Mononuclear cell (primary cell): ENCODE measurements around the gene PRKD1. TPM values are rescaled to one million over a fixed set of nuclear protein-coding genes. Genes with fewer than 3 reads are reported as not detected.

ENCODE experiments used
- H3K27me3 ChIP-seq: 2 replicates; pipeline ENCODE4 v1.6.0; 2011; ENCODE audit warnings: low read length, control low read depth; ENCODE audit not compliant: insufficient read depth
- H3K4me1 ChIP-seq: 2 replicates; pipeline ENCODE4 v1.5.1; 2011; ENCODE audit warnings: mild to moderate bottlenecking, low read length, control low read depth; ENCODE audit not compliant: insufficient read depth
- H3K4me3 ChIP-seq: 2 replicates; pipeline ENCODE4 v1.5.1; 2011; ENCODE audit warnings: mild to moderate bottlenecking, low read length, moderate library complexity
- H3K9me3 ChIP-seq: 2 replicates; pipeline ENCODE4 v1.5.1; 2011; ENCODE audit warnings: low read depth, mild to moderate bottlenecking, control low read depth, low read length
- total RNA-seq: library from RNA; depleted of rRNA; stranded (reverse); fragments of >200 nt; gene quantifications from one replicate; pipeline ENCODE4 v1.2.3, GENCODE V29; 2012

The PRKD1 gene
- total RNA-seq, 1 donor, result not detected

- no peak overlapping the region for H3K4me3 ChIP-seq
- H3K27me3 ChIP-seq, result no peaks in the 10 kb centered on the region
Measured at GRCh38 chr14:29645117-29645516, 282.5 kb downstream of the PRKD1 start.

GRCh38 chr14:29643433-29644211 lies 284.0 kb downstream of the PRKD1 start:
- H3K9me3 ChIP-seq, result peaks cover 11% of the 10 kb centered on the region
- H3K4me1 ChIP-seq, result no peaks in the 10 kb centered on the region

More at GRCh38 chr14:29645117-29645516, 282.5 kb downstream of the PRKD1 start:
- Histone ChIP-seq H3K9me3 (peaks cover 11% of the 10 kb centered on the region), H3K4me1 (no peaks in the 10 kb centered on the region)

GRCh38 chr14:29637411-29637810 lies 290.2 kb downstream of the PRKD1 start:
- Histone ChIP-seq H3K27me3 (no peaks in the 10 kb centered on the region), H3K4me3 (no peak overlapping the region), H3K9me3 (no peaks in the 10 kb centered on the region), H3K4me1 (no peaks in the 10 kb centered on the region)

More at GRCh38 chr14:29643433-29644211, 284.0 kb downstream of the PRKD1 start:
- Histone ChIP-seq H3K4me3 (no peak overlapping the region), H3K27me3 (no peaks in the 10 kb centered on the region)

GRCh38 chr14:29636870-29637269 lies 290.8 kb downstream of the PRKD1 start:
- H3K4me3 ChIP-seq, result no peak overlapping the region
- H3K9me3 ChIP-seq, result no peaks in the 10 kb centered on the region
- no peaks in the 10 kb centered on the region for H3K4me1 ChIP-seq
- no peaks in the 10 kb centered on the region for H3K27me3 ChIP-seq

- Histone ChIP-seq H3K27me3 (no peaks in the 10 kb centered on the region), H3K4me1 (no peaks in the 10 kb centered on the region), H3K4me3 (no peak overlapping the region), H3K9me3 (no peaks in the 10 kb centered on the region)
Measured at GRCh38 chr14:29630566-29631160, 297.0 kb downstream of the PRKD1 start.

GRCh38 chr14:29629839-29630238 lies 297.8 kb downstream of the PRKD1 start:
- Histone ChIP-seq H3K4me3 (no peak overlapping the region), H3K4me1 (no peaks in the 10 kb centered on the region), H3K27me3 (no peaks in the 10 kb centered on the region), H3K9me3 (no peaks in the 10 kb centered on the region)

- Histone ChIP-seq H3K4me1 (no peaks in the 10 kb centered on the region), H3K9me3 (no peaks in the 10 kb centered on the region), H3K4me3 (no peak overlapping the region), H3K27me3 (no peaks in the 10 kb centered on the region)
Measured at GRCh38 chr14:29627137-29627536, 300.5 kb downstream of the PRKD1 start.

GRCh38 chr14:29618323-29619067 lies 309.2 kb downstream of the PRKD1 start:
- Histone ChIP-seq H3K4me1 (no peaks in the 10 kb centered on the region), H3K27me3 (no peaks in the 10 kb centered on the region), H3K9me3 (no peaks in the 10 kb centered on the region), H3K4me3 (no peak overlapping the region)

GRCh38 chr14:29616922-29617321 lies 310.7 kb downstream of the PRKD1 start:
- Histone ChIP-seq H3K9me3 (no peaks in the 10 kb centered on the region), H3K27me3 (no peaks in the 10 kb centered on the region)

GRCh38 chr14:29608861-29609260 lies 318.8 kb downstream of the PRKD1 start:
- no peaks in the 10 kb centered on the region for H3K9me3 ChIP-seq
- H3K4me1 ChIP-seq, result no peaks in the 10 kb centered on the region

More at GRCh38 chr14:29616922-29617321, 310.7 kb downstream of the PRKD1 start:
- Histone ChIP-seq H3K4me1 (no peaks in the 10 kb centered on the region), H3K4me3 (no peak overlapping the region)

GRCh38 chr14:29607169-29607568 lies 320.5 kb downstream of the PRKD1 start:
- Histone ChIP-seq H3K27me3 (no peaks in the 10 kb centered on the region), H3K4me3 (no peak overlapping the region), H3K9me3 (no peaks in the 10 kb centered on the region), H3K4me1 (no peaks in the 10 kb centered on the region)

More at GRCh38 chr14:29608861-29609260, 318.8 kb downstream of the PRKD1 start:
- Histone ChIP-seq H3K27me3 (no peaks in the 10 kb centered on the region), H3K4me3 (no peak overlapping the region)

- no peaks in the 10 kb centered on the region for H3K9me3 ChIP-seq
- no peaks in the 10 kb centered on the region for H3K27me3 ChIP-seq
- no peak overlapping the region for H3K4me3 ChIP-seq
- no peaks in the 10 kb centered on the region for H3K4me1 ChIP-seq
Measured at GRCh38 chr14:29603696-29604095, 324.0 kb downstream of the PRKD1 start.

GRCh38 chr14:29601616-29602015 lies 326.0 kb downstream of the PRKD1 start:
- no peaks in the 10 kb centered on the region for H3K27me3 ChIP-seq
- no peak overlapping the region for H3K4me3 ChIP-seq
- H3K4me1 ChIP-seq, result no peaks in the 10 kb centered on the region
- H3K9me3 ChIP-seq, result no peaks in the 10 kb centered on the region

GRCh38 chr14:29587761-29588470 lies 339.7 kb downstream of the PRKD1 start:
- Histone ChIP-seq H3K9me3 (no peaks in the 10 kb centered on the region), H3K27me3 (no peaks in the 10 kb centered on the region), H3K4me3 (no peak overlapping the region), H3K4me1 (no peaks in the 10 kb centered on the region)

- no peaks in the 10 kb centered on the region for H3K4me1 ChIP-seq
- no peaks in the 10 kb centered on the region for H3K9me3 ChIP-seq
- no peaks in the 10 kb centered on the region for H3K27me3 ChIP-seq
- H3K4me3 ChIP-seq, result no peak overlapping the region
Measured at GRCh38 chr14:29587046-29587445, 340.6 kb downstream of the PRKD1 start.
